Stimulated activated effector memory CD8-positive, alpha-beta T cell treated with anti-CD3 and anti-CD28 coated beads, Interleukin-12 subunit alpha, Interleukin-12 subunit beta, amount 100 ng/mL, for 72 hours (primary cell): ENCODE results near the gene ARL5A.

Experiments
- ATAC-seq: fragments of 150-1000 bp; cut with Tn5 transposase; 2 replicates; pipeline ENCODE4 v1.10.0; 2021
- DNase-seq, 2 donors: peaks; one replicate each; pipeline ENCODE4 v3.0.0; 2021 to 2022; ENCODE audit warnings: low spot score in 2 of 2
- H3K27ac Mint-ChIP-seq: one replicate; pipeline ENCODE4 v1.8.0; 2022; ENCODE audit warnings: mild to moderate bottlenecking, mixed read lengths
- H3K36me3 Mint-ChIP-seq: one replicate; pipeline ENCODE4 v1.8.0; 2022; ENCODE audit warnings: mild to moderate bottlenecking, mixed read lengths
- H3K4me1 Mint-ChIP-seq: one replicate; pipeline ENCODE4 v1.8.0; 2022; ENCODE audit warnings: mixed read lengths
- H3K4me3 Mint-ChIP-seq: one replicate; pipeline ENCODE4 v1.8.0; 2022; ENCODE audit warnings: mild to moderate bottlenecking, mixed read lengths
- H3K9me3 Mint-ChIP-seq: one replicate; pipeline ENCODE4 v1.8.0; 2022; ENCODE audit warnings: mixed read lengths

The ARL5A gene

DNA sequence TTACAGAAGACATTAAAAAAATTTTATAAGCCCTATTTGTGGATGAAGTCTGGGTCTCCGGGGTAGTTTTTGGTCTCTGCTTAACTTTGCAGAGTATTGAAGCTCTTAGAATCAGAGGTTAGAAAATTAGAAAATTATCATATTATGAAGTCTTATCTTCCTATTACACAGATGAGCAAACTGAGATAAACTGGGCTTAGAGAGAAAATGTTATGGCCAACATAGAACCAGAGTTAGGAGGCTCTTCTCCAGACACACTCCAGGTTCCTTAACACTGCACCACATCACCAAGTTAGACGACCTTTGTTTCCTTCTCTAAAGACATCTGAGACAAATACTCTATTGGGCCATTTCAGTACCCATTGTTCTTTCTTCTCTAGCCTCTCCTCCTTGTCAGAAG lies 57.2 kb downstream of the ARL5A start:
- ATAC-seq (no peak), DNase-seq (no peak)
- Mint-ChIP-seq H3K36me3 (no peaks in the 10 kb centered on the region), H3K9me3 (no peaks in the 10 kb centered on the region), H3K4me3 (no peak overlapping the region), H3K27ac (no peak overlapping the region), H3K4me1 (peaks cover 15% of the 10 kb centered on the region)

DNA sequence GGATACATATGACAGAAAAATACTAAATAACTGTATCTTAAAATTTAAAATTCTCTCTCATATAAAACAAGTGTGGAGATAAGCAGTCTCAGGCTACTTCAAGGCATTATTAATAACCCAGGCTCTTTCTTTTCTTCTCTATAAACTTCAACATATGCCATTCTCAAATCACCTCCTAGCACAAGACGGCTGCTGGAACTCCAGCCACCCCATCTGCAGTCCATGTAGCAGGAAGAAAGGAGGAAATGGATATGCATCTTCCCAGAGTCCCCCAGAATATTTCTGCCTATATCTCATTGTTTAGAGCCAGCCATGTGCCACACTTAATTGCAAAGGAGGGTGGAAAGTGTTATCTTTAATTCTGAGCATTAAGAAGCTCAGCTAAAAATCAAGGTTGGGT lies 58.6 kb downstream of the ARL5A start:
- no peak for ATAC-seq
- Mint-ChIP-seq H3K4me3 (no peak overlapping the region), H3K9me3 (no peaks in the 10 kb centered on the region), H3K27ac (no peak overlapping the region), H3K36me3 (no peaks in the 10 kb centered on the region), H3K4me1 (peaks cover 24% of the 10 kb centered on the region)
- no peak for DNase-seq

DNA sequence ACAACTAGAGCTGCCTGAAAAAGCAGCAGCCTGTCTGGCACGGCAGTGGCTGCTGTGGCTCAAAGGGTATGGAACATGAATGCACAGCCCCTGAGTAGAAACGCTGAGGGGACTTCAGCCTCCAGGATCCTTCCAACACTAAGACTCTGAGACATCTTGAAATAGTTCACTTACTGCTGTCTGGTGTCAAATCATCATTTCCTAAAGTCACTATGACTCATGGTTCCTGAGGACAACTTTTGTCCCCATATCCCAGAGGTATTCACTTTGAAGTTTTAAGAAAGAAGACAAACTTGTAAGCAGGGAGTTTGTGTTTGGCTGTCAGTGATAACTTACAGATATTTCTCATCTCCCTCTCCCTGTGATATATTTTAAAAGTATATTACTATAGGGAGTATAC lies 60.7 kb downstream of the ARL5A start:
- H3K4me3 Mint-ChIP-seq = no peak overlapping the region

DNA sequence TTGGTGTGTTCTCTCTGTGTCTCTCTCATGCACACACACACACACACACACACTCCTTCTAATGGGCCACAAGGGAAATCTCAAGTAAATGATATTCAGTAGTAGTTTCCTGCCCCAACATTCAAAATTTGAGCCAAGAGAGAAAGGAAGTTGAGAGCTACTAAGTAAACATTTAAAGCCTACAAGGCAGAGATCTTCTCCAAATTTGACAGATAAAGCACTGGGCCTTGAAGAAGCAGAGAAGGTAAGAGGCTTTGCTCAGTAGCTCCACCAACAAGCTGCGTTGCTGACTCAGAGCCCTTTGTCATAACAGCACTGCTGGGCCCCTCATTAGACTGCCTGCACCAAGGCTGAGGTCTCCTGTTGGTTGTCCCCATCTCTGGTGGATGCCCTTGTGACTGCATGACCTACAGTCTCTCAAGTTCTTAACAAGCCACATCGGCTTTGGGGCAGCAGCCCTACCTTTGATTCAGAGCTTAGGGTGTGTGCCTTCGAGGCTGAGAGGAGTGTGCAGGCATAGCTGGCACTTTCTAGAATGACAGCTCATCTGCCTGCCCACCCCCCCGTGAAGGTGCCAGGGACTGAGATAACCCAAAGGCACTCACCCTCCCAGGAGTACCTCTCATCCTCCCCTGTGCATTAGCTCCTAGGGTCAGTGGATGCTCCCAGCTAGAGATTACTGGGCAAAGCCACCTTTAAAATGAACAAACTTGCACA lies 61.6 kb downstream of the ARL5A start:
- Mint-ChIP-seq H3K27ac (peak overlapping the region; percentile 79), H3K9me3 (no peaks in the 10 kb centered on the region), H3K36me3 (no peaks in the 10 kb centered on the region), H3K4me1 (peaks cover 24% of the 10 kb centered on the region), H3K4me3 (no peak overlapping the region)
- DNase-seq (peak; percentile 7 to 62), ATAC-seq (peak; percentile 98)

More for the DNA sequence above, 60.7 kb downstream of the ARL5A start:
- H3K9me3 Mint-ChIP-seq = no peaks in the 10 kb centered on the region
- no peak overlapping the region for H3K27ac Mint-ChIP-seq
- no peaks in the 10 kb centered on the region for H3K36me3 Mint-ChIP-seq
- DNase-seq (no peak), ATAC-seq (no peak)
- peaks cover 24% of the 10 kb centered on the region for H3K4me1 Mint-ChIP-seq

DNA sequence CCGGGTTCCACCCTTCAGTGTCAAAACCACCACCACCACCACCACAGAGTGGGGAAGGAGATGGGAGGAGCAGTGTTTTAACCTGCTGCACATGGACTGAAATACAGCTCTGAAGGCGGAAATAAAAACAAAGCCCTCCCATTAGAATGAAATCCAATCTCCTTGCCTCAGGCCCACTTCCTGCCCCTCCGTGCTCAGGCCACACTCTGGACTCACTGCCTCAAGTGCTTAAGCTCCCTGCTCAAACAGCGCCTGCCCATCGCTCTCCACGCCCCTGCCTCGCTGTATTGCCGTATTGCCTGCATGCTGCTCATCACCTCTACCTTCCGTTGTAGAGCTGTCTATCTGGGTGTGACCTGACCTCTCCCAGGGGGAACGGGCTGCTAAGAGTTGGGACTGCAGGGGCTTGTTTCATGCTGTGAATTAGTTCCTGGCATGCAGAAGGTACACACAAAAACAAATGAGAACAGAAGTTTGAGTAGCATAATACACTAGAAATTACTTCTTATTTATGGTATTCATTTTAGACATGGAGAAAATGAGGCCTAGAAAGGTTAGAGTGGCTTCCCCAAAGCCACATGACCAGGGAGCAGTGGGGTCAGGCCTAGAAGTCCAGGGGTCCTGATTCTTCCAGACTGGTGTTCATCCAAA lies 62.3 kb downstream of the ARL5A start:
- Mint-ChIP-seq H3K36me3 (no peaks in the 10 kb centered on the region), H3K4me1 (peaks cover 24% of the 10 kb centered on the region), H3K4me3 (no peak overlapping the region), H3K27ac (peak overlapping the region; percentile 79), H3K9me3 (no peaks in the 10 kb centered on the region)
- DNase-seq (no peak), ATAC-seq (no peak)

DNA sequence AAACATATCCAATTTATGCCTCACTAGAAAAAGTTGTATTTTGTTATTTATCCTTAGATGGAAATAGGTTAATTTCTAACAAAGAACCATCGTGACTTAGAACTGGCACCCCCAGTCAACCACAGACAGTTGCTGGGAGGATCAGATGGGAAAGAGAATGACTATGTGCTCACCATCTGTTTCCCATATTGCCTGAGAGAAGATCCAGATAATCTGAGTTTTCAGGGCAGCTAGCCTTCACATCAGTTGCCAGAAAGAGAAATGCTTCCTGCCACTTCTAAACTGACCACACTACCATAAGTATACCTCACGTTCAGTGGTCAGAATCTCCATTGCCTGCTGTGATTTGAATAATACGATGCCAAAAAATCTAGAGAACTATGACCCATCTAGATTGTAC lies 65.5 kb downstream of the ARL5A start:
- Mint-ChIP-seq H3K27ac (no peak overlapping the region), H3K9me3 (no peaks in the 10 kb centered on the region)
- DNase-seq = no peak

DNA sequence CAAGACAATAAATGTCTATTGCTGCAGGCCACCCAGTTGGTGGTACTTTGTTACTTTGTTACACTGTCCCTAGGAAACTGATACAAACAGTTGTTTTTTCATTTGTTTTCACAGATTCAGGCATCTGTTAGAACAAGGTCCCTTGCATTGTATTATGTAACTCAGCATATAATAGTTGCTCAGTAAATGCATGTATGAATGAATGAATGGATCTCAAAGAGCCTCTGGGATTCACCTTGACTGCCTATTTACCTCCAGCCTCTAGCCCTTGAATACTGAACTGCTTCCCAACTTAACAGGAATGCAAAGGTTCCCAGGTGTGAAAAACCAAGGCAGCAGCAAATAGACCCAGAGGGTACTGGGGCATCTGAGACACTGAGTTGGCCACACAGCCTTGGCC lies 66.5 kb downstream of the ARL5A start:
- H3K4me1 Mint-ChIP-seq = peaks cover 17% of the 10 kb centered on the region
- H3K9me3 Mint-ChIP-seq = no peaks in the 10 kb centered on the region
- H3K36me3 Mint-ChIP-seq = no peaks in the 10 kb centered on the region
- H3K4me3 Mint-ChIP-seq = no peak overlapping the region
- no peak for DNase-seq
- ATAC-seq = no peak
- no peak overlapping the region for H3K27ac Mint-ChIP-seq

More for the DNA sequence above, 65.5 kb downstream of the ARL5A start:
- ATAC-seq = no peak
- Mint-ChIP-seq H3K4me1 (peaks cover 24% of the 10 kb centered on the region), H3K4me3 (no peak overlapping the region), H3K36me3 (no peaks in the 10 kb centered on the region)

DNA sequence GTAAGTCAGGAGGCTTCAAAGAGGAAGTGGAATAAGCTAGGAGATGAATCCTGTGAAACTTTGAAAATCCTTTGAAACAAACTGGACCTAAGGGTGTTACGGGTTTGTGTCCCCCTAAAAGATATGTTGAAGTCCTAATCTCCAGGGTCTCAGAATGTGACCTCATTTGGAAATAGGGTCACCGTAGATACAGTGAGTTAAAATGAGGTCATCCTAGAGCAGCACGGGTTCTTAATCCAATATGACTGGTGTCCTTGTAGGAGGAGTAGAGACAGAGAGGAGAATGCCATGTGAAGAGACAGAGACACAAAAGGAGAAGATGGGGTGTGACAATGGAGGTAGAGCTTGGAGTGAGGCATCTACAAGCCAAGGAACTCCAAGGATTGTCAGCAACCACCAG lies 67.0 kb downstream of the ARL5A start:
- Mint-ChIP-seq H3K4me3 (no peak overlapping the region), H3K4me1 (peaks cover 12% of the 10 kb centered on the region), H3K9me3 (no peaks in the 10 kb centered on the region), H3K36me3 (no peaks in the 10 kb centered on the region), H3K27ac (no peak overlapping the region)
- DNase-seq (no peak), ATAC-seq (no peak)

DNA sequence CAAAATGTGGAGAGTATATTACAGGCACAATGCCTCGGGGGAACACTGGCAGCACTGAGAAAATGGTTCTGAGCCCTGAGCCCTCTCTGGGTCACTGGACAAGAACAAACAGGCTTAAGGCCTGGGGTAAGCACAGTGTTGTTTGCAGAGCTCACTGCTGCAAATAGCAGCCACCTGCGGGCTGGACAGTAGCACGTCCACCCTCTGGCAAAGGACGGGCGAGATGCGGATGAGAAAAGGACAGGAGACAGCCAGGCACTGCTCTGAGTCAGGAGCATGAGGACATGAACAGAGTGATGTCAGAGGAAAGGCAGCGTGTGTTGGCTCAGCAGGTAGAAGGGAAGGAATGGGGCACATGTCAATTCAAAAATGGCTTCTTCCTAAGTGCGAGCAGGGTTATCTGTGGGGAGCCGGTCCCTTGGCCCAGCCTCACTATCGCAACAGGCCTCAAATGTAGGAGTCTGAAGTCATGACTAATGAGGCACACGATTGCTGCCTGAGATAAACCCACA lies 68.0 kb downstream of the ARL5A start:
- DNase-seq (no peak), ATAC-seq (no peak)
- no peaks in the 10 kb centered on the region for H3K9me3 Mint-ChIP-seq
- no peak overlapping the region for H3K4me3 Mint-ChIP-seq
- peaks cover 2% of the 10 kb centered on the region for H3K4me1 Mint-ChIP-seq
- H3K36me3 Mint-ChIP-seq = no peaks in the 10 kb centered on the region
- no peak overlapping the region for H3K27ac Mint-ChIP-seq

DNA sequence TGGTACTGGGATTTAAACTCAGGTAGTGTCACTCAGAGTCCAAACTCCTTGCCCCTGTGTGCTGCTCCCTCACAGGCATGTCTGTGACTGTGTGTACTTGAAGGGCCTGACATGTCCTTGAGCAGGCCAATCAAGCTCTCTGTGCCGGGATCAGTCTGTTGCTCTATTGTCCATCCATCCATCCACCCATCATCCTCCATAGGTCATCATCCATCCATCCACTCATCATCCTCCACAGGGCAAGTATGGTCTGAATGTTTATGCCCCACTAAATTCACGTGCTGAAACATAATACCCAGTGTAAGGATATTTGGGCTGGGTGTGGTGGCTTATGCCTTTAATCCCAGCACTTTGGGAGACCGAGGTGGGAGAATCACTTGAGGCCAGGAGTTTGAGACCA lies 69.5 kb downstream of the ARL5A start:
- Mint-ChIP-seq H3K27ac (no peak overlapping the region), H3K4me3 (no peak overlapping the region), H3K36me3 (no peaks in the 10 kb centered on the region), H3K4me1 (no peaks in the 10 kb centered on the region), H3K9me3 (no peaks in the 10 kb centered on the region)
- ATAC-seq (no peak), DNase-seq (no peak)

DNA sequence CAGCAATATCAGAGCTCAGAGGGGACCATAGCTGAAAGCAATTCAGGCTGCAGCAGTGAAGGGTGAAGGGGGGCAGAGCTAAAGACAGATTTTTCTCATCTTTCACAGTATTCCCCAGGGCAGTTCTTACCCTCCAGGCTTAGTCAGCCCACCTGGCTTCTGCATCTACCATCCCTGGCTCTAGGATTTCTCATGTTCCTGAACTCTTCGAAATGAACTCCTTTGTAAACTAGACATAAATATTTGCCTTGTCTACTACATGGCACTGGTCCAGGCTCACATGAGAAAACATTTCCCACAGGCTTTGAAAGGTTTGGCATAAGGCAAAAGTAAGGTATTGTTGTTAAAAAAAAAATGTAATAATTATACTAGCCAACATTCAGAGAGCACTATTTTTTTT lies 70.4 kb downstream of the ARL5A start:
- Mint-ChIP-seq H3K27ac (no peak overlapping the region), H3K9me3 (no peaks in the 10 kb centered on the region), H3K4me1 (no peaks in the 10 kb centered on the region), H3K36me3 (no peaks in the 10 kb centered on the region), H3K4me3 (no peak overlapping the region)
- no peak for ATAC-seq
- no peak for DNase-seq

DNA sequence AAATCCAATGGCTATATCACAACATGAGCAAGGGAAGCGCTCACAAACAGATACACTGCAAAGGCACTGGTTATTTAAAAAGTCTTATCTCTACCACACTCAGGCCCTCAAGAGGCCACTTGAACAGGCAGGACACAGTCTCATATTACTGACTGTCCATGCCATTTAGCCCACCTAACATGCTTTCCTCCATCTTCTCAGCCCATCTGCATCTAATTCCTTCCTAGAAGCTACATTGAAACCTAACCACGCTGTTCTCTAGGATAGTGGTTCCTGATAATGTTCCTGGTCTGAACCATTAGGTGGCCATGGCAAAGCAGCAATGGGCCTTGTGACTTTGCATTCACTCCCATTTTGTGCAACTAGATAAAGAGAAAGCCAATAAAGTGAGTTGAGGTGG lies 71.4 kb downstream of the ARL5A start:
- DNase-seq (no peak), ATAC-seq (no peak)
- Mint-ChIP-seq H3K27ac (no peak overlapping the region), H3K4me1 (no peaks in the 10 kb centered on the region), H3K4me3 (no peak overlapping the region), H3K9me3 (no peaks in the 10 kb centered on the region), H3K36me3 (no peaks in the 10 kb centered on the region)

DNA sequence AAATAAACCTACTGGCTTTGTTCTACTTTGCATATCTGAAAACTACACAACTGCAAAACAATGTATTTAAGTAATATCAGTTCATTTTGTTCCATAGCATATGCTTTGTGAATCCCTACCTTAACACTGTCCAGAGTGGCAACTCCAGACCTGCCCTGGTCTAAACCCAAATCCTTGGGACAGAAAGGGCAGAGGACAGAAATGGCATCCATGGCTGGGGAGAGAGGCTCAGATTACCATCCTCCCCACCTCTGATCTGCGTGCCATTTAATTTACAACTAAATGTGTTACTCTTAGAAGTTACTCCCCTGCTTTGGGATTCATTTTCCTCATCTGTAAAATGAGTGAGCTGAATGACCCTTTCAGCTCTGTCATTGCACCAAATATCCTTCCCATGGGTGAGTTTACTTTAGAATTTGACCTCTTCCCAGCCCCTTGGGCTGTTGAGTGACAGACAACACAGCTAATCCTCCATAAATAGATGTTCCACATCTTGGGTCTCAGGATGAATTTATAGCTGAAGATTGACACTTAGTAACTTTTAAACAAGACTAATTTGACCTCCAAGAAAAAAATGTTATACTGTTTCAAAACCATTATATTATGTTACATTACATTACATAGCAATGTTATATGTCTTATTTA lies 73.8 kb downstream of the ARL5A start:
- Mint-ChIP-seq H3K4me3 (no peak overlapping the region), H3K27ac (no peak overlapping the region), H3K4me1 (no peaks in the 10 kb centered on the region)

DNA sequence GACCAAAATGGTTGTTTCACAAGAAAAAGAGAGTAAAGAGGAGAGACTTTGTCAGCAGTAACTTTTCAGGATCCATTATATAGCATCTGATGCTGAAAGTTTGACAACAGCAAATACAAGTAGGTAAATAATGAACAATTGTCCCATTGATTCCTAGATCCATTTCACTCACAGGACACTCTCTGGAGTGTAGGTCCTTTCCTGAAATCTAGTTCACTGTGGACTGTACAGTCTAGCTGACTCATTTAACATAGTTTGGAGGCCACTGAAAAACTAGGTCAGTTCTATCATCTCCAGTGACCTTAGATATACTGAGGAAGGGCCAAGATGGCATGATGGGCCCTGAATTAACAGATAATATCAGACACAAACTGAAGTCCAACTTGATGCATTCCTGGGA lies 74.7 kb downstream of the ARL5A start:
- ATAC-seq = no peak
- Mint-ChIP-seq H3K9me3 (no peaks in the 10 kb centered on the region), H3K4me1 (no peaks in the 10 kb centered on the region), H3K27ac (no peak overlapping the region), H3K4me3 (no peak overlapping the region), H3K36me3 (no peaks in the 10 kb centered on the region)
- no peak for DNase-seq

More for the DNA sequence above, 73.8 kb downstream of the ARL5A start:
- no peaks in the 10 kb centered on the region for H3K9me3 Mint-ChIP-seq
- ATAC-seq = no peak
- no peaks in the 10 kb centered on the region for H3K36me3 Mint-ChIP-seq
- no peak for DNase-seq
